SKM-1 treated with dmso at 0.1 percent for 144 hours (cell line): ENCODE results near the gene LIPI.
"Not testable (repeated sequence)": the region's sequence is repeated elsewhere in the genome, so short reads cannot be mapped to it uniquely, and the experiment has no call there.

Experiments used
- DNase-seq: peaks from one replicate; lab custom pipeline; 2025; ENCODE audit not compliant: unreplicated experiment; lab: John Stamatoyannopoulos, UW

The LIPI gene

DNA sequence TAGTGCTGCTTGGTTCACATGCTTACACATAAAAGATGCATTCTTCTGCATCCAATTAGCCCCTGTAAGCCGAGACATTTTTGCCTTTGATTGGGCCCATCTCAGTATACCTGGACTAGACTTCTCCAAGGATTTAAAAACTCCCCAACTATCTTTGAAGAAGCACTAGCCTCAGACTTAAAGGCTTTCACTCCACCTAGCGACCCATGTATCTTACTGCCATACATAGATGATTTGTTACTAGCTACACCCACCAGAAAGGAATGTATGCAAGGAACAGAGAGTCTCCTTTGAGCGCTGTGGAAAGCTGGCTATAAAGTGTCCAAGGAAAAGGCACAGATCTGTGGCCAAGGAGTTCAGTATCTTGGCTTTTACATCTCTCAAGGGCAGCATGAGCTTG is 91.7 kb downstream of the LIPI start:
- DNase-seq: no peak

DNA sequence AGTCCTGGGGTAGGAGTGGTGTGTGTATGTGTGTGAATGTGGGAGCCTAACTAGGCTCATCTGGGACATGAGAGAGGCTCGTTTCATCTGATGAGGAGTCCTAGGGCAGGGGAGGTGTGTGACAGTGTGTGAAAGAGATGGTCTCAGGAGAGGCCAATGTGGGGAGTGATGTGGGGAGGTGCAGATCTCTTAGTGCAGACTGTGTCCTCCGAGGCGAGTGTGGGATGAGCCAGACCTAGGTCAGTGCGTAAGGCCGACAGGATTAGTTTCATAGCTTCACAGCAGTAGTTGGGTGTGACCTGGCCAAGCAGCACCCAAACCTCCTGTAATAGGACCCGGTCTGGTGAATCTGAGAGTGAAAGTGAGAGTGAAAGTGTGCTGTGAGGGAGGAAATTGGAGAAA is 94.7 kb downstream of the LIPI start:
- DNase-seq: no peak

DNA sequence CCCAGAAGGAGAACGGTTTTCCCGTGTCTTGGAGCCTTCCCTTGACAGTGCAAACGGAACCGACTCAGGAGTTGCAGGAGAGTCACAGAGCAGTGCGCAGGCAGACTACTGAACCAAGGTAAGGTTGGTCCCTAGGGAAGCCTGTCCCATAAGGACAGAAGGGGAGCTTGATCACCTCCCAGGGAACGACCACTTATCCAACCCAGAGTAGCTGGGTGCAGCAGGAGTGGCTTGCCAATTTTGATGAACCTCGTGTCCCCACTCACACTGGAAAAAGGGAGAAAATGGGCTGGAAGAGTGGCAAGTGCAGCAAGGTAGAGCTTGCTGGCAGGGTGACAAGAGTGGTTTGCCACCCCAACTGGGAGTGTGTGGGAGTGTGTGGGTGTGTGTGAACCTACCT is 95.1 kb downstream of the LIPI start:
- no peak for DNase-seq

DNA sequence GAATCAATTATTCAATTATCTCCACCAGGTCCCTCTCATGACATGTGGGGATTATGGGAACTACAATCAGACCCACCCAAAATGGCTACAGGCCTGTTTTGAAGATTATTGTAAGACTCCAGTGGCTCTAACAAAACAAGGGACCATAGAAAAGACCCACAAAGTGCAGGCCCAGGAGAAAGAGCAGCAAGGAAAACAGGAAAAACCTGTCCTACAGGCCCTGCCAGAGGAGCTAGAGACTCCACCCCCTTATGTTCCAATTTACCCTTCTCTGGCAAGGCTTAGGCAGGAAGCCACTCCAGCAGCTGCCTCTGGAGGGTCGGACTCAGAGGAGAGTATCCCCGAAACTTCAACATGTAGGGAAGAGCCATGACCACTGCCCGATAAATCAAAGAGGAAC is 96.5 kb downstream of the LIPI start:
- no peak for DNase-seq

DNA sequence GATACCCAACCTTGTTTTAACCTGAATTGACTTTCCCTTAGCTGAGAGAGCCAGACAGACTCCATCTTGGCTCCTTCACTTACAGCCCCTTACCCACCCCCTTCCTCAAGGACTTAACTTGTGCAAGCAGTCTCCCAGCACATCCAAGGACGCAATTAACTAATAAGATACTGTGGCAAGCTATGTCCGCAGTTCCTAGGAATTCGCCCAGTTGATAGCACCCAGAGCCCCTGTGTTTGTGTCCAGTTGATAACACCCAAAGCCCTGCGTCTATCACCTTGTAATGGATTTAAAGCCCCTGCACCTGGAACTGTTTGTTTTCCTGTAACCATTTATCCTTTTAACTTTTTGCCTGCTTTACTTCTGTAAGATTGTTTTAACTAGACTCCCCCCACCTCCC is 106.2 kb downstream of the LIPI start:
- not testable (repeated sequence) for DNase-seq

DNA sequence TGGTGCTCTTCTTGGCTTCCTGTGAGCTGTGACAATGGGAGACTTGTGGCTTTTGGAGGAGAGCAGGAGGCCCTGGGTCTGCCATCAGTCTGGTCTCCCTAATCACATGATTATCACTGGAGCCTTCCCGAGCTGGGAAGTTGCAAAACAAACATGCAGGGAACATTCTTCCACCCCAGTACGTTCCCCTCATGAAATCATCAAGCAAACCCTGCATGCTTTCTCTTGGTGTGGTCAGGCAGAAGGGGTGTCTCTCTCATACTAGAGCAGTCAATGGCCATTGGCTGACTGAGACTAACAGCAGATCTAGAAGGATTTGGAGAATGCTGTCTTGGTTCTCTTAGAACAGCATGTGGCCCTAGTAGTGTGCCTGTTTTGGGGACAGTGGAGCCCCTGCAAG is 111.2 kb downstream of the LIPI start:
- no peak for DNase-seq

DNA sequence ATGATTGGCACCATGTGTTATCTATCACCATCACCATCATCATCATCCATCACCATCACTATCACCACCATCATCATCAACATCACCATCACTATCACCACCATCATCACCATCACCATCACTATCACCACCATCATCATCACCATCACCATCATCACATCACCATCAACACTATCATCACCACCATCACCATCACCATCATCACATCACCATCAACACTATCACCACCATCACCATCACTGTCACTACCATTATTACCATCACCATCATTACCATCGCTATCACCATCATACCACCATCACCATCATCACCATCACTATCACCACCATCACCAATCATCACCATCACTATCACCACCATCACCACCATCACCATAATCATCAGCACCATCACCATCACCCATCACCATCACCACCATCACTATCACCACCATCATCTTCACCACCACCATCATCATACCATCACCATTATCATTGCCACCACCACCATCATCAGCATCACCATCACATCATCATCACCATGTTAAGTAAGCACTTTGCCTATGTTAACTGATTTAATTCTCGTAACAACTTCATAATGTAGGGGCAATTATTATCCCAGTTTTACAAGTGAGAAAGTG is 112.8 kb downstream of the LIPI start:
- DNase-seq: no peak

DNA sequence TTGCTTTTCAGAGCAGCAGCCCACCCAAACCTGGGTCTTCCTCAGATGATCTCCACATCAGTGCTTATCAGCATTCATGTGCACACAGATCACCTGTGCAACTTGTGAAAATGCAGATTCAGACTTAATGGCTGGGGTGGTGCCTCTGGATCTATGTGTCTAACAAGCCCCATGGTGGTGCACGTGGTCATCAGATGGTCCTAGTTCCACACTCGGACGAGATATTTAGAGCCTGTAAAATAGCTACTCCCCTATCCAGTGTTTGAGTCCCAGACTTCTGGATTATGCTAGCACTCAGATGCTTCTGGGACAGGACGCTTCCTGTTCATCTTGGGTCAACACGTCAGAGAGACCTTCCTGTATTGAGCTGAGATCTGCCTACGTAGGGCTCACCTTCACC is 114.2 kb downstream of the LIPI start:
- DNase-seq: no peak

DNA sequence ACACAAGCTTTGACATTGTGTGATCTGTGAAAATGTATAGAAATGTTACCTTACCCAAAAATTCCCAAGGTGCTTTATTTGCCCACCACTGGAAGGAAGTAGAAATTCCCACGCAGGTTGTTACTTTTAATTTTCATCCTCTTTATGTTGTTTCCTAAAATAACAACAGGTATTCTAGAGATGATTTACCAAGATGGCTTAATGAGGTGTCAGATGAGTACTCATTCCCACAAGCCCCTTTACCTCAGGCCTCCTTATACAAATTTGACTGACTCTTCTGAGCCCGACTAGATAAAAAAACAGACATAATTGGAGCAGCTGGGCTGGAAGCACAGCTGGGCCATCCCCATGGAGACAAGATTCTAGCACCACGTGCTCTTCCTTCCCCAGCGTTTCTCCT is 114.6 kb downstream of the LIPI start:
- no peak for DNase-seq

DNA sequence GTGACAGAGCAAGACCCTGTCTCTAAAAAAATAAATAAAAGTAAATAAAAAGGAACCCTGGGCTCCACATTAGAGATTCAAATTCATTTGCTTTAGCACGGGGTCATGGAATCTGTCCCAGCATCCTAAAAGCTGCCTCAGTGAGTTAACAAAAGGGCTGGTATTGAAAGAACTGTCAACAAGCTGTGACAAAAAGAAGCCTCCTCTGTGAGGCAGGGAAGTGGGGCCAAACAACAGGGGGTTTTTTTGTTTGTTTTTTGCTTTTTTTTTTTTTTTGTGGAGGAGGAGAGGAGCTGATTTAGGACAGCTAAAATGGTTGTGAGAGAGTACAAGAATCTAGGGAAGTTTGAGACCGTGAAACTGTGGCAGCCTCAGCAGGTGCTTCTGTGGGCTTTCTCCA is 115.7 kb downstream of the LIPI start:
- DNase-seq: no peak

DNA sequence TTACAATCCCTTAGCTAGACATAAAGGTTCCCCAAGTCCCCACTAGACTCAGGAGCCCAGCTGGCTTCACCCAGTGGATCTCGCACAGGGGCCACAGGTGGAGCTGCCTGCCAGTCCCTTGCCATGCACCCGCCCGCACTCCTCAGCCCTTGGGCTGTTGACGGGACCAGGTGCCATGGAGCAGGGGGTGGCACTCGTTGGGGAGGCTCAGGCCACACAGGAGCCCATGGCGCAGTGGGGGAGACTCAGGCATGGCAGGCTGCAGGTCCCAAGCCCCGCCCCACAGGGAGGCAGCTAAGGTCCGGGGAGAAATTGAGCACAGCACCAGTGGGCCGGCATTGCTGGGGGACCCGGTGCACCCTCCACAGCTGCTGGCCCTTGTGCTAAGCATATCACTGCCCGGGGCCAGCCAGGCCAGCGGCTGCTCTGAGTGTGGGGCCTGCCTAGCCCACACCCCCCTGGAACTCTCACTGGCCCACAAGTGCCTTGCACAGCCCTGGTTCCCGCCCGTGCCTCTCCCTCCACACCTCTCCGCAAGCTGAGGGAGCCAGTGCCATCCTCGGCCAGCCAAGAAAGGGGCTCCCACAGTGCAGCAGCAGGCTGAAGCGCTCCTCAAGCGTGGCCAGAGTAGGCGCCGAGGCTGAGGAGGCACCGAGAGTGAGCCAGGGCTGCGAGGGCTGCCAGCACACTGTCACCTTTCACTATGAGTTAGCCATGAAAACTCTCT is 117.8 kb downstream of the LIPI start:
- DNase-seq: no peak

DNA sequence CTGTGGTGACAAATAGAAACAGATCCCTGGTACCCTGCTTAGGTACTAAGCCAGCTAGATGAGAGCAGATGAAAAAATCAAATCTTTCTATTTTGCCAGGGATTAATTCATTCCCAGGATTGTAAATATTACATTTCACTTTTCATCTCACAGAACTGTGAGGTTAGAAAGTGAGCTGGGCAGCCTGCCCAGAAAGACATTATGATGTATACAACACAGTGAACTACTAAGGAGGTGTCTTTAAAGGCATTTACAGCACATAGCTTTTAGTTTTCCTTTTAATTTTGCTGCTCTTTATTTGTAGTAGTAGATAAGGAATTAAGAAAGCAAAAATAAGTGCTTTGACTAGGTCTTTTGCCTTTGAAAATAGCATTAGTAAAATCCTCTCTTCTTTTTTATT is 120.6 kb downstream of the LIPI start:
- not testable (repeated sequence) for DNase-seq

DNA sequence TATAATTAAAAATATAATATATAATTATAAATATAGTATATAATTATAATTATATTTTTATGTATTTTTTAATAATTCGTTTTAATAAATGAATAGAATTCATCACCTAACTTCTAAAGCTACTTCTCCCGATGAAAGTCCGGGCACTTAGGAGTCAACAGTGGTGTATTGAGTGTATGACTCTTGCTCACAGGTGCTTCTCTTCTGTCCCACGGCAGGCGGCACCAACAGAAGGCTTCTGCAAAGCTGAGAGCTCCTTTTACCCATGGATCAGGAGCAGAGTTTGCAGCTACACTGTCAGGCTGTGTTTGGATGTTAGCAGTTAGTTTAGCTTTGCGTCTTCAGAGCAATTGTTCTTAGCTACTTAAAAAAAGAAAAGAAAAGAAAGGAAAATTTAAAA is 122.4 kb downstream of the LIPI start:
- no peak for DNase-seq

DNA sequence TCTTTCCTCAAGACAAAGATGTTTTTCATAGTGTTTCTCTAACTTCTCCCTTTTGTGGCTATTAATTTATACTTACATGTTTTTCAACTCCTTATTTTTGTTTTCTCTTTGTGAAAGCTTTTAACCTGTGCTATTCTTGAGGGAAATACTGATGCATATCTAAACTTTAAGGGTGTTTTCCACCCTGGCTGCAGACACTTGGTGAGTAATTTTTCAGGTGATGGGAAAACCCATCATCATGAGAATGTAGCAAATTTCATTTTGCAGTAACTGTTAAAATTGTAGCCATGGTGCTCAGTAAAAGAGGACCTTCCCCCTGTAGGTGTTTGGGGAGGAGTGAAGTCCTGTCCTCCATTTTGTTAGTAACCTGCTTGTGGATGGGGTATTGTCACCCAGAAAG is 124.2 kb downstream of the LIPI start:
- DNase-seq: no peak

DNA sequence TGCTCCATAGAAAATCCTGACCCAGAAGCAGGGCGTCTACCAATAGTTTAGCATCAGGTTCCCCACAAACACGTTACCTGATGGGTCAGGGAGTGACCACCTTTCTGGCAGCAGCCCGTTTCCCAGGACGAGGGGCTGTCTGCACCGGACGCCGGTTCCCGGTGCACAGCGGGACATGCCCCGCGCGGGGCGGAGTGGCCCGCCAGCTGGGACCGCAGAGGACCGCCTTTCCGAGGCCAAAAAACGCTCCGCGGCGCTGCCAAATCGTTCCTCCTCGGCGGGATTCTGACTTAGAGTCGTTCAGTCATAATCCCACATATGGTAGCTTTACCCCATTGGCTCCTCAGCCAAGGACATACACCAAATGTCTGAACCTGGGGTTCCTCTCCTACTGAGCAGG is 126.1 kb downstream of the LIPI start:
- no peak for DNase-seq

DNA sequence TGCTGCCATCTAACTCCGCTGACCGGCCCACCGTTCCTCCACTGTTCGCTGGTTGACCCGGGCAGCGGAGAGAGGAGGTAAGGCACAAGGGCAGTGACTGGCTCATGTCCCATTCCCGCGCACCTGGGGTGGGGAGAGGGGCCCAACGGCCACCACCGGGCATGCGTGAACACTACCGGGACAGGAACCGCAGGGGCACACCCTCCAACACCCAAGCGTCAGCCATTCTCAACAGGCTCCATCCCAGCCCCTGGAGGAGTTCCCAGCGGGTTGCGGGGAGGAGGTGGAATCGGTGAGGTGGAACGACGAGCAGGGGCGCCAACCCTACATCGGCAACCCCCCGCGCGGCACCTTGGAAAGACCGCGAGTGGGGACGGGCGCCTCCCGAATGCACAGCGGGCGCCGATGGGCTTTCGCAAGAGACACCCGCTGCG is 126.7 kb downstream of the LIPI start:
- no peak for DNase-seq

DNA sequence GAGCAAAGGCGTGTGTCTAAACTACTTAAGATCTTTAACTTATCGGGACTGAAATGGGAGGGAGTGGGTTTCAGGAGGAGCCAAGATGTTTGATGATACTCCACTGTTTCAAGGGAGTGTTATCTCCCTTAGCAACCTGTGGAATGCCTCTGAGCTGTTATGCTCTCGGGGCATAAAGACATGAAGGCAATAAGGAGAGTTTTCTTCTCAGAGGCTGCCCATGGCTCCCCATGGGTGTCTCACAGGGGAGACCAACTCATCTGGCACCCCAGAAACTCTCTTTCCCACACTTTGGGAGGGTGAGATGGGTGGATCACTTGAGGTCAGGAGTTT is 130.0 kb downstream of the LIPI start:
- no peak for DNase-seq

DNA sequence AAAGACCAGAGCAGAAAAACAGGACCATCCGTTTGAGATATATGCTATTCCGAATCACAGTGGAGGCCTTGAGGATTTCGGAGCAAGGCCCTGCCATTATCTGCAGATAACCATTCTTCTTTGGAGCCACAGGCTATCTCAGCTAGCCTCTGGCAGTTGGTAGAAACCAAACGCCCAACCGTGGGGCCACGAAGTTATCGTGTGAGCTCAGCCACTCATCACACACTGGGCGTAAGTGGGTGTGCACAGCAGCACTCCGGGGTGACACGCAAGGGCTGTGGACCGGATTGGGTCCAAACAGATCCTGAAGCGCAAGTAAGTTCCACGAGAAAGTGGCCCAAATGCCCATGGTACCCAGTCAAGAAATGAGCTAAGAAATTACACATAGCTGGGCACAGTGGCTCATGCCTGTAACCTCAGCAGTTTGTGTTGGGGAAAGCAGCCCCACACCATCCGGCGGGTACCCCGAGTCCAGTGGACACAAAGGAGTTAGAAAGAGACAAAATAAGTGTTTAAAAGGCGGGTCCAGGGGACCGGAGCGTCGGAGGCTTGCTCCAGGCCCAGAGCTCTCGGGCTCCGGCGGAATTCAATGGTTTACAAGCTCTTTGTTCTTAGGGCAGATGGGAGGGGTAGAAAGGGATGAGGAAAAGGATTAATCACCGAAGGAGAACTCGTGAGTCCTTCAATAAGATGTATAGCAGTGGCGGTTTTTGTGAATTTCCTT is 130.6 kb downstream of the LIPI start:
- no peak for DNase-seq

DNA sequence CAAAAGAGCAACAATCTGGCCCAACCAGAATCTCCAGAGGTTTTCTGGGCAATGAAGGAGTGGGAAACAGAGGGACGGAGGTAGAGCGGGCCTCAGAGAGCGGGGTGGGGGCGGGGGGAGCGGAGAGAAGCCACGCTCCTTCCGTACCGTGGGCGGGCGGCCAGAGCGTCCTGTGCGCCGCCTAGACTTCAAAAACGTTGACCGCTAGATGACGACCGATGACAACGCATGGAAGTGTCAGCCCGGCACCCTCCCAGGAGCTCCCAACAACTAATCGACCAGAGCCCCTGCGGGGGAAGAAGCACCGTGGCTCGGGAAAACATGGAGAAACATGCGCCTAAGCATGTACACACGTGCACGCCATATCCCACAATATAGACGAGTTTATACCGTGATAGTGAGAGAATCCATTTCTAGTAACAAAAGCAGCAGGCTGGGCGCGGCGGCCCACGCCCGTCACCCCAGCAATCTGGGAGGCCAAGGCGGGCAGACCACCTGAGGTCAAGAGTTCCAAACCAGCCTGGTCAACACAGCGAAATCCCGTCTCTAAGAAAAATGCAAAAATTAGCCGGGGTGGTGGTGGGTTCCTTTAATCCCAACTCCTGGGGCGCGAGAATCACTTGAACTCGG is 131.9 kb downstream of the LIPI start:
- DNase-seq: no peak

DNA sequence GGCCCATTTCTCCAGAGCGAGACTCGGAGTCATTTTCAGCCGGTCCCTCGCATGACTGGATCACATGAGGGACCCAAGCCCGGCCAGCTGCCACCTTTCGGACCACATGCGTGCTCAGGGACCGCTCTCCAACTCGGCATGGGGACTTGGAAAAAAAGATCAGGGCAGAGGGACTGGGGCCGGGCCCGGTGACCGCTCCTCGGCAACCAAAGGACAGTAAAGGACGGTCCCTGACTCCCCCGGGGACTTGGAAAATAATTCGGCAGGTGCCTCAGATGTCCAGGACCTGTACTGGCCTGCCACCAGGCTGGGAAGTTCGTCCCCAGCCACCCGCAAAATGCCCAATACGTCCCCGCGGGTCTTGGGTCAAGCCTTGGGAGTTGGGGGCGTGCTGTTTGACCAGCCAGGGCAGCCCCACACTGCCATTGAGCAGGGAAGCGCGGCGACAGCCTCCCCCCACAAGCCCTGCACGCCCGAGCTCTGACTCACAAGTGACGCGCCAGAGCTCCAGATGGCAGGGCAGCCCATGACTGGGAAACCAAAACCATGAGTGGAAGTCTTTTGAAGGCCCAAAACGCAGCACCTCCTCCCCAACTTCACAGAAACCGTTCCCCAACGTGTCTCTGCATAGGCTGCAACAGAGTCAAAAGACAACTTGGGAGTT is 134.5 kb downstream of the LIPI start:
- no peak for DNase-seq

DNA sequence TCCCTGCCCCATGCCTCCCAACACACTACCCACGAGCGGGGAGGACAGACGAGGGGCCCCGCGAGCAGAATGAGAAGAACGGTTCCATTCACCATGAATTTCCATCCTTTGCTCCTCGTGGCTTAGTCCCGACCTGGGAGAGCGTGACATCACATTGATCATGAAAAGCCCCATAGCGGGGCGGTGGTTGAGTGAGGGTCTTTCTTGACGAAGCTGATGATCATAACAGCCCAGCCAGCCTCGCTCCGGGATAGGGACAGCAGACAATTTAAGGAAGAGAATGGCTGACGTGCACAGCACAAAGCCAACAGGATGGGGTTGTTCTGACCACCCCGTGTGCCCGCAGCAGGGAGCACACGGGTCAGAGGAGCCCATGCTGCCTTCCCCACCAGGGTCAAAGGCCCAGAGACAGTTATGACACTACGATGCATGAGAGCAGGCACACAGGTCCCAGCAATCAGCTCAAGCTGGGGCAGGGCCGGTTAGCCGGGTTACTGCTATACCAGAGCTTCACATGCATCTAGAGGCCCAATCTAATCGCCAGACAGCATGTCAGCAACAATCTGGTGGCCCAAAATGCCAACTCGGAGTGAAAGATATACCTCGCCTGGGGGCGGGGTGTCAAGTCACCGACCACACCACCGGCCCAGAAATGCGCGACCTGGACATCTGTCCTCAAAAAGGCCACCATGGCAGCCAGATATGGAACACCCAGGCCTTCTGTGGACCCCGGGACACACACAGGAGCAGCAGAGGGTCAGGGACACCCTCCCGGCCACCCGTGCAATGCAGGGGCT is 135.2 kb downstream of the LIPI start:
- no peak for DNase-seq
